Measurements from ENCODE around the gene COG5. TPM values are rescaled to one million over a fixed set of nuclear protein-coding genes. Genes with fewer than 3 reads are reported as not detected.

Gene COG5
- total and polyA plus RNA-seq, 9 of the 15 experiments (the other 6 are each of a cell fraction or from before 2014, with no cell fraction given): 15.3 to 75.1 (median 56.4) TPM

DNA sequence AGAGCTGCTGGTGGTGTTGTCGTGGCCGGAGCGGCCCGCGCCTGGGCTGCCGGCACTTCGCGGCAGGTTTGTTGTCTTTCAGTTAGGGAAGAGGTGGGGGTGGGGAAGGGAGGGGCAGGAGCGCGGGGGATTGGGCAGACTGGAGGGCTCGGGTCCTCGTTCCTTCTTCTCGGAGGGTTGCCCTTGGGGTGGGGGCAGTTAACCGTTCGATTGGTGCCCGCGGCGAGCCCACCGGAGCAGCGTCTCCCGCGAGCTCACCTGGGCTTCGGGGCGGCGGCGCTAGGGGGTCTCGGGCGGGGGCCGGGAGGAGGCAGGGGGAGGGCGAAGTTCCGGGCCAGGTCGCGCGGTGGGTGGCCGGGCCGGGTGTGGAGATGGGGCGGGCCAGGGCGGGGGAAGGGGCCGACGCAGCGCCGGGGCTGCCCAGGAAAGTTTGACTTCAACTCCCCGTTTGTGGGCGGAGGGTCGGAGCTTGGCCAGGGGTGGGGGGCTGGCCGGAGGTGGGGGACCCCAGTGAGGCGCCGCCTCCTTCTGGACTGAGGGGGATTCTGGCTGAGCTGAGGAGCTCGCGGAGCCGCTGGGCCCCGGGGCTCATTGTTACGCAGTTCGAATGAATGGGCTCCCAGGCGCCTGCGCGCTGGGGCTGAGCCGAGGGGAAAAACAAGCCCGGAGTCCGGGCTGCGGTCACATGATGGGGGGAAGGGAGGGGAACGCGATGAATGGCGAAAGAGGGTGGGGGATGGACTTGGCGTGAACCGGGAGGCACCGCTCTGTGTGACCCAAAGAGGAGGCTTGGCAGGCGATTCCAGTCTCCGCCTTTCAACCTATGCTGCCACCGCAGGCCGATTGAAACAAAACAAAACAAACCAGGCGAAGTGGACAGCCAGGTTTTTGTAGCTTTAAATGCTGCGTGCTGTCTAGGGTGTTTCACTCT lies 394.3 kb downstream of the COG5 start (continued):
- TF ChIP-seq ZNF23 (CRISPR knock-in tag; IDR thresholded peaks at IDR 0.05) (no peak), TBL1XR1 (IDR thresholded peaks at IDR 0.05; ENCODE audit: low read length in 2 of 2) (peak; percentile 95), POLR2AphosphoS5 (IDR thresholded peaks at IDR 0.05; ENCODE audit: control insufficient read depth, insufficient read depth, low read depth, low read length) (peak; percentile 95), NUFIP1 (IDR thresholded peaks at IDR 0.05; ENCODE audit: partially characterized antibody) (no peak), PURB (CRISPR knock-in tag; IDR thresholded peaks at IDR 0.05; ENCODE audit: low read depth) (no peak), ZNF830 (CRISPR knock-in tag; IDR thresholded peaks at IDR 0.05) (no peak), NFXL1 (CRISPR knock-in tag; IDR thresholded peaks at IDR 0.05) (no peak), U2AF1 (optimal IDR thresholded peaks at IDR 0.05; ENCODE audit: low read depth, low read length) (no peak), ZFP1 (CRISPR knock-in tag; IDR thresholded peaks at IDR 0.05) (no peak), HCFC1 (IDR thresholded peaks at IDR 0.05; ENCODE audit: low read depth, low read length) (peak; percentile 76), E4F1 (CRISPR knock-in tag; IDR thresholded peaks at IDR 0.05; ENCODE audit: borderline replicate concordance) (no peak), POLR2B (IDR thresholded peaks at IDR 0.05; ENCODE audit: low read depth, partially characterized antibody) (peak; percentile 66), ZNF140 (CRISPR knock-in tag; IDR thresholded peaks at IDR 0.05) (no peak), BRF1 (IDR thresholded peaks at IDR 0.05; ENCODE audit: borderline replicate concordance, extremely low read depth, insufficient read length) (no peak), ZNF79 (CRISPR knock-in tag; IDR thresholded peaks at IDR 0.05; ENCODE audit: low read depth) (no peak), GTF2F1 (IDR thresholded peaks at IDR 0.05; ENCODE audit: low read depth, low read length) (peak; percentile 86; the same call in 1 of the 2 replicates), ASH1L (IDR thresholded peaks at IDR 0.05; ENCODE audit: borderline replicate concordance, low read depth, partially characterized antibody) (no peak), MTA2 (IDR thresholded peaks at IDR 0.05; ENCODE audit: low read depth) (no peak; the same call in 1 of the 2 replicates), BRCA1 (IDR thresholded peaks at IDR 0.05) (no peak), BRCA1 (CRISPR knock-in tag; IDR thresholded peaks at IDR 0.05) (no peak), POLR3A (IDR thresholded peaks at IDR 0.05; ENCODE audit: borderline replicate concordance, extremely low read depth, insufficient read depth, insufficient read length) (no peak)
- TF ChIP-seq, protein P1, sequence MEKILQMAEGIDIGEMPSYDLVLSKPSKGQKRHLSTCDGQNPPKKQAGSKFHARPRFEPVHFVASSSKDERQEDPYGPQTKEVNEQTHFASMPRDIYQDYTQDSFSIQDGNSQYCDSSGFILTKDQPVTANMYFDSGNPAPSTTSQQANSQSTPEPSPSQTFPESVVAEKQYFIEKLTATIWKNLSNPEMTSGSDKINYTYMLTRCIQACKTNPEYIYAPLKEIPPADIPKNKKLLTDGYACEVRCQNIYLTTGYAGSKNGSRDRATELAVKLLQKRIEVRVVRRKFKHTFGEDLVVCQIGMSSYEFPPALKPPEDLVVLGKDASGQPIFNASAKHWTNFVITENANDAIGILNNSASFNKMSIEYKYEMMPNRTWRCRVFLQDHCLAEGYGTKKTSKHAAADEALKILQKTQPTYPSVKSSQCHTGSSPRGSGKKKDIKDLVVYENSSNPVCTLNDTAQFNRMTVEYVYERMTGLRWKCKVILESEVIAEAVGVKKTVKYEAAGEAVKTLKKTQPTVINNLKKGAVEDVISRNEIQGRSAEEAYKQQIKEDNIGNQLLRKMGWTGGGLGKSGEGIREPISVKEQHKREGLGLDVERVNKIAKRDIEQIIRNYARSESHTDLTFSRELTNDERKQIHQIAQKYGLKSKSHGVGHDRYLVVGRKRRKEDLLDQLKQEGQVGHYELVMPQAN (IDR thresholded peaks at IDR 0.05; ENCODE audit: borderline replicate concordance): peak; percentile 96; the same call in 1 of the 2 replicates
- TF ChIP-seq, protein P2, sequence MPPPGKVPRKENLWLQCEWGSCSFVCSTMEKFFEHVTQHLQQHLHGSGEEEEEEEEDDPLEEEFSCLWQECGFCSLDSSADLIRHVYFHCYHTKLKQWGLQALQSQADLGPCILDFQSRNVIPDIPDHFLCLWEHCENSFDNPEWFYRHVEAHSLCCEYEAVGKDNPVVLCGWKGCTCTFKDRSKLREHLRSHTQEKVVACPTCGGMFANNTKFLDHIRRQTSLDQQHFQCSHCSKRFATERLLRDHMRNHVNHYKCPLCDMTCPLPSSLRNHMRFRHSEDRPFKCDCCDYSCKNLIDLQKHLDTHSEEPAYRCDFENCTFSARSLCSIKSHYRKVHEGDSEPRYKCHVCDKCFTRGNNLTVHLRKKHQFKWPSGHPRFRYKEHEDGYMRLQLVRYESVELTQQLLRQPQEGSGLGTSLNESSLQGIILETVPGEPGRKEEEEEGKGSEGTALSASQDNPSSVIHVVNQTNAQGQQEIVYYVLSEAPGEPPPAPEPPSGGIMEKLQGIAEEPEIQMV (tag; conservative IDR thresholded peaks at IDR 0.05; ENCODE audit: low read depth): no peak
